ENCODE data around the gene TRIP10.
"Not testable (repeated sequence)": the region's sequence is repeated elsewhere in the genome, so short reads cannot be mapped to it uniquely, and the experiment has no call there.

Gene TRIP10

DNA sequence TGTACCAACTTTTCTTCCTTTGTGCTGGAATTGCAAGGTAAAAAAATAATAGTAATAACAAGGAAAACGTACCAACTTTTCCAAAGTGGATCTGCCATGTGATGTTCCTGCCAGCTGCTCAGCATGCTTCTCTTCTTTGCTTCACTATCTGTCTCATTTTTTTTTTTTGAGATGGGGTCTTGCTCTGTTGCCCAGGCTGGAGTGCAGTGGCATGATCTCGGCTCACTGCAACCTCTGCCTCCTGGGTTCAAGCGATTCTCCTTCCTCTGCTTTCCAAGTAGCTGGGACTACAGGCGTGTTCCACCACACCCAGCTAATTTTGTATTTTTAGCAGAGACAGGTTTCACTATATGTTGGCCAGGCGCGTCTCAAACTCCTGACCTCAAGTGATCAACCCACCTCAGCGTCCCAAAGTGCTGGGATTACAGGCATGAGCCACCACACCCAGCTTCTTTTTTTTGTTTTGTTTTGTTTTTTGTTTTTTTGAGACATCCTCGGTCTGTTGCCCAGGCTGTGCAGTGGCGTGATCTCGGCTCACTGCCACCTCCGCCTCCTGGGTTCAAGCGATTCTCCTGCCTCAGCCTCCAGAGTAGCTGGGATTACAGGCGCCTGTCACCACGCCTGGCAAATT is 60.8 kb downstream of the TRIP10 start:
- DNase-seq: not testable (repeated sequence)

DNA sequence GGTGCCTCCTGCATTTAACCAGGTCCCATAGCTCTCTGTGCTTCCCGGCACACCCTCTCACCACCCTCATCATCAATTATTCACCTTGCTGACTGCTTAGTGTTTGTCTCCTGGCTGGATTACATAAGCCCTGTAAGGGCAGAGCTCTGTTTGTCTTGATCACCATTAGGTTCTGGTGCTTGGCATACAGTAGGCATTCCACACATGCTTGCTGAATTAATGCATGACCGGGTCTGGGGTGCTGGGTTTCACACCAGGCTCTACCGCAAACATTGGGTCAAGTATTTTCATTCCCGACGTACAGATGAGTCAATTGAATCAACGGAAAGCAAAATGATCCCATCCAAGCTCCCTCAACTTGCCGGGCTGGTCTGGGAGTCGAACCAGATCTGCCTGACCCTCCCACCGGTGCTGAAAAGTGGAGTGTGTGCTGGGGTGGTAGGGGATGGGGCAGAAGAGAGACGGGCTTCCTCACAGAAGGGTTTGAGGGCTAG is 61.6 kb downstream of the TRIP10 start:
- no peak for DNase-seq
